ACC112 (cell line): ENCODE results near the gene UTS2.

Experiments
- H2AFZ ChIP-seq: fragments of 200-600 bp; sonication (generic); one replicate; pipeline ENCODE4 v1.6.0; 2017; ENCODE audit warnings: antibody characterized with exemption, low read length; ENCODE audit not compliant: unreplicated experiment
- H3K27ac ChIP-seq: fragments of 200-600 bp; sonication (generic); 2 replicates; pipeline ENCODE4 v1.5.1; 2014; ENCODE audit warnings: low read depth, mild to moderate bottlenecking, antibody characterized with exemption, low read length, moderate library complexity
- H3K27me3 ChIP-seq: fragments of 200-600 bp; sonication (generic); 2 replicates; pipeline ENCODE4 v1.6.1; 2014; ENCODE audit warnings: mild to moderate bottlenecking, antibody characterized with exemption, low read length, moderate library complexity, mixed read lengths; ENCODE audit not compliant: insufficient read depth
- H3K36me3 ChIP-seq: fragments of 200-600 bp; sonication (generic); 2 replicates; pipeline ENCODE4 v1.6.1; 2016; ENCODE audit warnings: mild to moderate bottlenecking, antibody characterized with exemption, low read length, moderate library complexity, mixed read lengths; ENCODE audit not compliant: insufficient read depth
- H3K4me1 ChIP-seq: fragments of 200-600 bp; sonication (generic); one replicate; pipeline ENCODE4 v1.6.1; 2016; ENCODE audit warnings: low read length, mixed read lengths; ENCODE audit not compliant: insufficient read depth, unreplicated experiment, control insufficient read depth
- H3K4me3 ChIP-seq: fragments of 200-600 bp; sonication (generic); 2 replicates; pipeline ENCODE4 v1.5.1; 2014; ENCODE audit warnings: mild to moderate bottlenecking, low read depth, low read length
- H3K79me2 ChIP-seq: fragments of 200-600 bp; sonication (generic); one replicate; pipeline ENCODE4 v1.6.0; 2016; ENCODE audit warnings: low read length; ENCODE audit not compliant: control insufficient read depth, unreplicated experiment, insufficient read depth

Gene UTS2

DNA sequence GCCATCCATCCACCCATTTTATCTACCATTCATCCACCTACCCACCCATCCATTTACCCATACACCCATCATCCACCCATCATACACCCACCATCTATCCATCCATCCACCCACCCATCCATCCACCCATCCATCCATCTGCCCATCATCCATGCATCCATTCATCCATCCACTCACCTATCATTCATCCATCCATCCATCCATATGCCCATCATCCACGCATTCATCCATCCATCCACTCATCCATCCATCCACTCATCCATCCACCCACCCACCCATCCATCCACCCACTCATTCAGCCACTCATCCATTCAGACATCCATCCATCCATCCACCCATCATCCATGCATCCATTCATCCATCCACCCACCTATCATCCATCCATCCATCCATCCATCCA lies 31.9 kb upstream of the UTS2 start:
- H2AFZ ChIP-seq: no peak overlapping the region
- no peaks in the 10 kb centered on the region for H3K36me3 ChIP-seq
- no peaks in the 10 kb centered on the region for H3K79me2 ChIP-seq
- H3K27me3 ChIP-seq: peaks cover 16% of the 10 kb centered on the region
- no peak overlapping the region for H3K4me3 ChIP-seq
- H3K27ac ChIP-seq: no peak overlapping the region
- H3K4me1 ChIP-seq: peaks cover 6% of the 10 kb centered on the region

DNA sequence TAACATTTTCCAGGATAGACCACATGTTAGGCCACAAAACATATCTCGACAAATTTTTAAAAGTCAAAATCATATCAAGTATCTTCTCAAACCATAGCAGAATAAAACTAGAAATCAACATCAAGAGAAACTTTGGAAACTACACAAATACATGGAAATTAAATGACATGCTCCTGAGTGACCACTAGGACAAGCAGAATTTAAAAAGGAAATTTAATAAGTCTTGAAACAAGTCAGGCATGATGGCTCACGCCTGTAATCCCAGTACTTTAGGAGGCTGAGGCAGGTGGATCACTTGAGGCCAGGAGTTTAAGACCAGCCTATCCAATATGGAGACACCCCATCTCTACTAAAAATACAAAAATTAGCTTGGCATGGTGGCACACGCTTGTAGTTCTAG lies 26.4 kb upstream of the UTS2 start:
- Histone ChIP-seq H3K4me3 (no peak overlapping the region), H3K27me3 (peaks cover 9% of the 10 kb centered on the region; the same call in 1 of the 2 replicates), H3K36me3 (no peaks in the 10 kb centered on the region), H3K79me2 (no peaks in the 10 kb centered on the region), H2AFZ (no peak overlapping the region), H3K4me1 (no peaks in the 10 kb centered on the region), H3K27ac (no peak overlapping the region)

DNA sequence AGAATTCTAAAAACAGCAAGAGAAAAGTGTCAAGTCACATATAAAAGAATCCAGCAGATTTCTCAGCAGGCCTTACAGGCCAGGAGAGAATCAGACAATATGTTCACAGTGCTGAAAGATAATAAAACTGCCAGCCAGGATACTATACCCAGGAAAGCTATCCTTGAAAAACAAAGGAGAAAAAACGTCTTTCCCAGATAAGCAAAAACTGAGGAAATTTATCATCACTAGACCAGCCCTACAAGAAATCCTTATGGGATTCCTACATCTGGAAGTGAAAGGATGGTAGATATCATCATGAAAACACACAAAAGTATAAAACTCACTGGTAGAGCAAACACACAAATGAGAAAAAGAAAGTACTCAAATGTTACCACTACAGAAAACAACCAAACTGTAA lies 25.2 kb upstream of the UTS2 start:
- no peak overlapping the region for H2AFZ ChIP-seq
- H3K27ac ChIP-seq: no peak overlapping the region
- peaks cover 9% of the 10 kb centered on the region; the same call in 1 of the 2 replicates for H3K27me3 ChIP-seq
- no peak overlapping the region for H3K4me3 ChIP-seq
- no peaks in the 10 kb centered on the region for H3K36me3 ChIP-seq
- no peaks in the 10 kb centered on the region for H3K4me1 ChIP-seq
- H3K79me2 ChIP-seq: no peaks in the 10 kb centered on the region

DNA sequence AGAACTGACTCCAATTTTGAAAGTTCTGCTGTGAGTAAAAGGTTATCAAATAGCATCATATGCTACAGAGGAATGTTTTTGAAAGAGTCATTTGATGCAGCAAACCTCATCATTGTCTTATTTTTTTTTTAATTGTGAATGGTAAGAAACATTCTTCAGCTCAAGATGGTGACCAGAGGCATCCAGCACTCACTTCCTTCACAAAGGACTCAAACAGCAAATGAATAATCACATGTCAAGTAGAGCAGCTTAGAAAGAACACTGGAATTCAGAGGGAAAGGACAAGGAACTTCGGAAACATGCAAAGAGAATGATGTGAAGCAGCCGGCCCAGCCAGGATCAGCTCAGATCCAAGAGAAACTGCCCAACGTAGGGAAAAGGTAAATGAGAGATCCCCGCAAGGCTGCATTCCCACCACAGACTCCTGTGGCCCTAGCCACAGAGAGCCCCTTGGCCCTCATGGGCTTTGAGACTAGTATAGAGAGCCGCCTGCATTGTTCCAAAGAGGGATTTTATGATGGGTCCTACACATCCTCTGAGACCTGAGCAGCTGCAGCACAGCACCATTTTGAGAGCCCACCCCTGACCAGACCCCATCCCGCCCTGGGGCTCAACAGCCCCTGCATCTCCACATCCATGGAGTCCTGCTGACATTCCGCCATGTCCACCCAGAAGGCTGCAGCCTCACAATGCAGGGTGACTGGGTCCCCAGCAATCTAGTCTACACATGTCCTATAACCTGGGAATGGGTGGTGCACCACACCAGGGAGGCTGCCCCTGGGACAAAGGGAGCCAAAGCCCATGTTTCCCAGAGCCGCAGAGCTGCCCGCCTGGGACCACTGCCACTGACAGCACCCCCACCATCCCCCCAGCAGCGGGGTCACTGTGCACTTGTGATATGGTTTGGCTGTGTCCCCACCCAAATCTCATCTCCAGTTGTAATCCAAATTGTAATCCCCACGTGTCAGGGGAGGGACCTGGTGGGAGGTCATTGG lies 21.2 kb upstream of the UTS2 start:
- Histone ChIP-seq H3K27ac (no peak overlapping the region), H3K4me1 (no peaks in the 10 kb centered on the region), H3K79me2 (no peaks in the 10 kb centered on the region), H2AFZ (no peak overlapping the region), H3K27me3 (no peaks in the 10 kb centered on the region; the same call in 1 of the 2 replicates), H3K4me3 (no peak overlapping the region), H3K36me3 (no peaks in the 10 kb centered on the region)

DNA sequence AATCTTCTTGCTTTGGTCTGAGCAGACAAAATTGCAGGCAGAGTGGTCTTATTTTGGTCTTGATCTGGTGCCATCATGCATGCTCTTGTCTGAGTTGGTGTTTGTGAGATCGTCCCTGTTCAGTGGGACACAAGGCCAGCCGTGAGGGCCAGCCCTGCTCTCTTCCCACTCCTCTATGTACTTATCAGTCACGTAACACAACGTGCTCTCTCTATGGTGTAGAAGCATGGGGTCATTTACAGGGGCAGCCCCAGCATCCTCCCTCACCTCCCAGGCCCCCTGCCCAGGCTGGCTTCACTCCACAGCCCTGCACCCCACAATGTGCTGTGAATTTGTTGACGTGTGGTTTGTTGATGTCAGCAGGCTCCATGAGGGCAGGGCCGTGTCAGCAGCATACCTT lies 18.3 kb upstream of the UTS2 start:
- Histone ChIP-seq H3K79me2 (no peaks in the 10 kb centered on the region), H3K4me3 (no peak overlapping the region), H3K27me3 (no peaks in the 10 kb centered on the region; the same call in 1 of the 2 replicates), H3K36me3 (no peaks in the 10 kb centered on the region), H3K27ac (no peak overlapping the region), H3K4me1 (no peaks in the 10 kb centered on the region), H2AFZ (no peak overlapping the region)

DNA sequence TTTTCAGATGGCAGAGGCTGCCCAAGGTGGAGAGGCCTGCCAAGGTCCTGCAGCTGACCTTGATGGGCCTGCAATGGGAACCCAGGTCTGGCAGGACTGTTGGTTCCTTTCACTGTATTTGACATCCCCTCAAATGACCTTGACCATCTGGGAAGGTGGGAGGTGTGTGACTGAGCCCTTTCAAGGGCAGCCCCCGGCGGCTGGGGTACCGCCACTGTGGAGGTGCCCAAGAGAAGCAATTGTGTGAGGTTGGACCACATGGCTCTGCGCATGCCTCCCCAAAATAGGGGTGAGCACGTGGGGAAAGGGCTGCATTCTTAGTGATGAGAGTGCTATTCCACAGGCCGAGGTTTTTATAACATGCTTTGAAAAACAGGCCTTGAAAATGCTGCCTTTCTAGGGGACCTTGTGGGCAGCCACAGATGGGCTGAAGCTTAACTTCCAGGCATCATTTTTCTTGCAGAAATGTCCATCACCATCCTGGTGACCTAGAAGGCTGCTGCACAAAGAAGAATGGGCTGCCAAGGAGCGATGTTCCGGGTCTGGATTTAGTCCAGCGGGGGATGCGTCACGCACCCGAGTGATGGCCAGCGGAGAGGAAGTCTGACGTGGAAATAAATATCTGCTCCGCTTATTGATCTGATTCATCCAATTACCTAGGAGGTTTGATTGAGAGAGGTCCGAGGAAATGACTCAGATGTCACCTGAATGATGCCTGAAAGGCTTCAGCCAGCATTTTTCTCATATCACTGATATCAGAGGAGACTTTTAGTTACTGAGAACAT lies 16.5 kb upstream of the UTS2 start:
- Histone ChIP-seq H3K79me2 (no peaks in the 10 kb centered on the region), H3K36me3 (no peaks in the 10 kb centered on the region), H3K27ac (no peak overlapping the region), H3K4me1 (no peaks in the 10 kb centered on the region), H3K27me3 (no peaks in the 10 kb centered on the region; the same call in 1 of the 2 replicates), H3K4me3 (no peak overlapping the region), H2AFZ (no peak overlapping the region)

DNA sequence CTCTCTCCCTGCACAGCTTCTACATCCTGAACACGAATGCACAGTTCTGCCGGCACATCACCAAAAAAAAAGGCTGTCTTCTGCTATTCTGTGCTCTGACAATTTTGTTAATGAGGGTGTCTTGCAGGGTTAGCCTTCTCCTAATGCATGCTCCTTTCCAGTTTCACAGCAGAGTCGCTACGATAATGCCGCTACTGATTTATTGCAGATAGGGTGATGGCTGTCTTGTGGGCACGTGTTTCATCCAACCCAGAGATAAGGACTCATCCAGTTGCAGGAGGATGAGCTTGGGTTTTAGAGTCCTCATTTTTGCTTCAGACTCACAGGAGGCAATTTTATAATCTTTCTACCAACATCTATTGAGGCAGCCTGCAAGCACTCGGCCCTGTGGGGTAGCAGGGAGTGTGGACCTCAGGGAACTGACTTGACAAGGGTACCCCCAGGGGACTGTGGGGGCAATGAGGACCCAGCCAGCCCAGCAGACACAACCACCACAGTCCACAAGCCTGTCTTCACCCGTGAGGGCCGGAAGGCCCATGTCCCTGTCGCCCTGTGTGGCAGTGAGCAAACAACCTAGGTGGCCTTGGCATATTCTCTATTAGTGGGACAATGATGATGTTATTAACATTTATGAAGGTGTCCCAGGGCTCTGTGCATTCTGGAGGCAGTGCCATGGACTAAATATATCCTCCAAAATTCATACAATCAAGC lies 15.4 kb upstream of the UTS2 start:
- Histone ChIP-seq H3K27me3 (no peaks in the 10 kb centered on the region; the same call in 1 of the 2 replicates), H3K36me3 (no peaks in the 10 kb centered on the region), H3K27ac (no peak overlapping the region), H3K4me1 (no peaks in the 10 kb centered on the region), H2AFZ (no peak overlapping the region), H3K79me2 (no peaks in the 10 kb centered on the region), H3K4me3 (no peak overlapping the region)

DNA sequence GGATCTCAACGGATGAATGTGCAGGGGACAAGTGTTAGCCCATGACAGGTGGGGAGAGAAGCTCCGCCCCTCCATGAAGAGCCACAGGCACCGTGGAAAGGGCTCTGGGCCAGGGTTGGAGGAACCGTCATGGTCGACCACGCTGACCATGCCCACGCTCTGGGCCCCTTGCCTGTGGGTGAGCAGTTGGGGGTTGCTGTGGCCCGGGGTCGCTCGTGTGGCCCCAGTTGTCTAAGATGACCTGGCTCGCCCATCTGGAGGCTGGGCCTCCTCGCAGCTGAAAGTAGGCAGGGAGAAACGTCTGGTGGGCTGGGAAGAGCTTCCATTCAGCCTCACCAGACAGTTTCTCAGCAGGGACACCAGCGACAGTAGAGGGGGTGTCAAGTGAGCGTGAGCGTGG lies 13.1 kb upstream of the UTS2 start:
- Histone ChIP-seq H3K27me3 (no peaks in the 10 kb centered on the region), H2AFZ (no peak overlapping the region), H3K4me1 (no peaks in the 10 kb centered on the region), H3K79me2 (no peaks in the 10 kb centered on the region), H3K4me3 (no peak overlapping the region), H3K36me3 (no peaks in the 10 kb centered on the region), H3K27ac (no peak overlapping the region)

DNA sequence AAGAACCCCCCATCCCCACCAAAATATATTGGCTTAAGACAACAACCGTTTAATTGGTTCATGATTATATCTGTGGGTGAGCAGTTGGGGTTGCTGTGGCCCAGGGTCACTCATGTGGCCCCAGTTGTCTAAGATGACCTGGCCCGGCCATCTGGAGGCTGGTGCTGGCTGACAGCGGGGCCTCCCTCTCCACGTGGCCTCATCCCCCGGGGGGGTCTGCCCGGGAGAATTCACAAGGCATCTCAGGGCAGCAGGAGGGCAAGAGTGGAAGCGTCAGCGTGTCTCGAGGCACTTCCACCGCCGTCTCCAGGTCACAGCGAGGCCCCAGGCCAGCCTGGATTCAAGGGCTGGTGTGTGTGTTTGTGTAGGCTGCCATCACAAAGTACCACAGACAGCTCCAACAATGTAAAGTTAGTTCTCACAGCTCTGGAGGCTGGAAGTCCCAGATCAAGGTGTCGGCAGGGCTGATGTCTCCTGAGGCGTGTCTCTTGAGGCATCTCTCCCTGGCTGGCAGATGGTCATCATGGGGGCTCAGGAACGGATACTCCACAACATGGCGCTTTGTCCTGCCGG lies 11.0 kb upstream of the UTS2 start:
- H3K27me3 ChIP-seq: no peaks in the 10 kb centered on the region
- H3K36me3 ChIP-seq: no peaks in the 10 kb centered on the region
- no peak overlapping the region for H3K4me3 ChIP-seq
- H3K27ac ChIP-seq: no peak overlapping the region
- no peak overlapping the region for H2AFZ ChIP-seq
- H3K79me2 ChIP-seq: no peaks in the 10 kb centered on the region
- H3K4me1 ChIP-seq: no peaks in the 10 kb centered on the region
